ENCODE results near the gene EFCAB9.
"Not testable (repeated sequence)": the region's sequence is repeated elsewhere in the genome, so short reads cannot be mapped to it uniquely, and the experiment has no call there.

Gene EFCAB9

DNA sequence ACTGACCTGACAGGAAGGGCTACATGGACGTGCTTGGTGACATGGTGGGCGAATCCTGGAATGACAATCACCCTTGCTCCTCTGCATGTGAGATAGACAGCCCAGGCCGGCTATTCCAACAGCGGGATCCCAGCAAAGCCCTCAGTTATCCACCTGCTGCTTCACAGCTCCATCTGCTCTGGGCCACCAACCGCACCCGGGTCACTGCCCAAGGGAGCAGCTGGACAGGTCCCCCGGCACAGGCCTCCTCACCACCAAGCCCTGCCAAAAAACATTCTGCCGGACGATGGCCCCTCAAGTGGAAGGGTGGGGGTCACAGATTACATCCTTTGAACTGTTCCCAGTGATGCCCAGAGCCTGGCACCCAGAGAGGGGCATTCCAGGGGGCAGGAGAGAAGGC lies 45.6 kb upstream of the EFCAB9 start:
- DNase-seq (ENCODE audit: extremely low read depth, low read depth): no peak
- TF ChIP-seq, protein P1, sequence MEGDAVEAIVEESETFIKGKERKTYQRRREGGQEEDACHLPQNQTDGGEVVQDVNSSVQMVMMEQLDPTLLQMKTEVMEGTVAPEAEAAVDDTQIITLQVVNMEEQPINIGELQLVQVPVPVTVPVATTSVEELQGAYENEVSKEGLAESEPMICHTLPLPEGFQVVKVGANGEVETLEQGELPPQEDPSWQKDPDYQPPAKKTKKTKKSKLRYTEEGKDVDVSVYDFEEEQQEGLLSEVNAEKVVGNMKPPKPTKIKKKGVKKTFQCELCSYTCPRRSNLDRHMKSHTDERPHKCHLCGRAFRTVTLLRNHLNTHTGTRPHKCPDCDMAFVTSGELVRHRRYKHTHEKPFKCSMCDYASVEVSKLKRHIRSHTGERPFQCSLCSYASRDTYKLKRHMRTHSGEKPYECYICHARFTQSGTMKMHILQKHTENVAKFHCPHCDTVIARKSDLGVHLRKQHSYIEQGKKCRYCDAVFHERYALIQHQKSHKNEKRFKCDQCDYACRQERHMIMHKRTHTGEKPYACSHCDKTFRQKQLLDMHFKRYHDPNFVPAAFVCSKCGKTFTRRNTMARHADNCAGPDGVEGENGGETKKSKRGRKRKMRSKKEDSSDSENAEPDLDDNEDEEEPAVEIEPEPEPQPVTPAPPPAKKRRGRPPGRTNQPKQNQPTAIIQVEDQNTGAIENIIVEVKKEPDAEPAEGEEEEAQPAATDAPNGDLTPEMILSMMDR (IDR thresholded peaks at IDR 0.05; ENCODE audit: low read depth, low read length): no peak

DNA sequence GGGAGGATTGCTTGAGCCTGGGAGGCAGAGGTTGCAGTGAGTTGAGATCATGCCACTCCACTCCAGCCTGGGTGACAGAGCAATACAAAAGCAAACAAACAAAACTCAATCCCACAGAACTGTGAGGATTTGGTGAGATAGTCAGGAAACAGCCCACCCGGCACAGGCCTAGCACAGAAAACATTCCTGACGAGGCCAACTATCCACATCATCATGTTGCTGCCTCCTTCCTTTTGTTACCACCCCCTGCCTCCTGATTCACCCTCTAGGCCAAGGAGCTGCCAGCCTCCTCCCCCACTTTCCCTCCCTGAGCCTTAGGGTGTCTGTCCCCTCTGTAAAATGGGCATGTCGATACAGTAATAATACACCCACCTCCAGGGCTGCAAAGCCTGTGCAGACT lies 44.9 kb upstream of the EFCAB9 start:
- no peak for DNase-seq (ENCODE audit: extremely low read depth, low read depth)
- TF ChIP-seq, protein P1 (IDR thresholded peaks at IDR 0.05; ENCODE audit: low read depth, low read length): no peak

DNA sequence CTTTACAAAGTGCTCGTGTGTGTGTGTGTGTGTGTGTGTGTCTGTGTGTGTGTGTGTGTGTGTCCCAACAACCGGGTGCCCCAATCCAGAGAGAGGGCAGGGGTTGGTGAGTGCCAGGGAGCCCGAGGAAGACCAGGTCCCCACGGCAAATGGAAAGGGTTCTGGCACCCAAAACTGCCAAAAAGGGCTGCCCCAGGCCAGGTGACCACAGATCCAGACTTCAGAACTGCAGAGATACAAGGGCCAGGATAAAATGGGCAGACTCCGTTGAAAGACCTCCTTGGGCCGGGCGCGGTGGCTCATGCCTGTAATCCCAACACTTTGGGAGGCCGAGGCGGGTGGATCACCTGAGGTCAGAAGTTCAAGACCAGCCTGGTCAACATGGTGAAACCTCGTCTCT lies 44.5 kb upstream of the EFCAB9 start:
- DNase-seq (ENCODE audit: extremely low read depth, low read depth): not testable (repeated sequence)

DNA sequence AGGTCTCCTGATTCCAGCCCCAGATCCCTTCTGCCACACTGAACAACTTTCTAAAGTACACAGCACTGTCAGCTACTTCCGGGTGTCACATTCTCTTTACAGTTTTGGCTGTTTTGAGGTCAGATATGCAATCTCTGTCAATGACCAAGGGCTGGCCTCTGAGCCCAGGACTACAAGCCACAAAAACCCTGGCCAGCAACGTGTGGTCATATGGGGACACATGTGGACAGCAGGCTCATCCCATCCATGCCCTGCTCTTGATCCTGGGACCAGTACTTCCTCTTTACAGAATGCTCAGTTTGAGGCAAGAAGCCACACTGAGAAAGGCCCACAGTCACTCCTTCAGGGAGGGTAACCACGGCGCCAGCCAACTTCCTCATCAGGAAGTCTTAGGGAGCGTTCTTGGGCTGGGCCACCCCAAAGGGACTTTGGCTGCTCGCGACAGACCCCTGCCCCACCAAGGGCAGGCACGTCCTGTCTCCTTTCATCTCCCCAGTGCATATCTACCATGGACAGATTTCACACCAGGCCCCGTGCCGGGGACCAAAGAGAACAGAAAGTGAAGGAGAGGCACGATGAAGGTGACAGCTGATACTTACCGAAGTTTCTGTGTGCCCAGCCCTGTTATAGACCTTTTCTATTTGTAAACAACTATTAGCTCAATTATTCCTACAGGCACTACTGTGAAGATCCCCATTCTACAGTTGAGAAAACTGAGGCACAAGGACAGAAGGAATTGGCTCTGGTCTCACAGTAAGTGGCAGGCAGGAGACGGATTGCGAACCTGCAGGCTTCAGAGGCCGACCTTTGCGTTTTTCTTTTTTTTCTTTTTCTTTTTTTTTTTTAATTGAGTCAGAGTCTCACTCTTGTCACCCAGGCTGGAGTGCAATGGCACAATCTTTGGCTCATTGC lies 43.2 kb upstream of the EFCAB9 start:
- DNase-seq (ENCODE audit: extremely low read depth, low read depth): no peak

DNA sequence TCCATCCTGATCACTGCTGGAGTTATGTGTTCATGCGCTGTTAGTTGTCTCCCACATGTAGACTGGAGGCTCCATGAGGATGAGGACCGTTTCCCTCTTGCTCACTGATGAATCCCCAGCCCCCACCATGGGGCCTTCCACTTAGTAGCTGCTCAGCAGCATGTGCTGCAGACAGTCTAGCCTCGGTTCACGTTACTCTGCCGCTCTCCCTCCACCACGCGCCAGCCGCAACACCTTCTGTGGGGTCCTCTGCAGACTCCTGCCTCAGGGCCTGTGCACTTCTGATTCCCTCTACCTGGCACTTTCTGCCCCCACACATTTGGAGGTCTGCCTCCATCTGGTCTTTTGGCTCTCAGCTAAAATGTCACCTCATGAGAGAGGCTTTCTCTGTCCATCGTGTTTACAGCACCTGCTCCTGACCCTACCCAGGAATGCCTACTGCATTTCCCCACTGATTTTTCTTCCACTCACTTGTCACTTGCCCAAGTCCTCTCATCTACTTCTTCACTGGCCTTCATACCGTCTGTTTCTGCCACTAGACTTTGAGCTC lies 42.2 kb upstream of the EFCAB9 start:
- TF ChIP-seq, protein P1 (IDR thresholded peaks at IDR 0.05; ENCODE audit: low read depth, low read length): no peak
- DNase-seq (ENCODE audit: extremely low read depth, low read depth): no peak

More for the DNA sequence above, 43.2 kb upstream of the EFCAB9 start:
- TF ChIP-seq, protein P1 (IDR thresholded peaks at IDR 0.05; ENCODE audit: low read depth, low read length): no peak

DNA sequence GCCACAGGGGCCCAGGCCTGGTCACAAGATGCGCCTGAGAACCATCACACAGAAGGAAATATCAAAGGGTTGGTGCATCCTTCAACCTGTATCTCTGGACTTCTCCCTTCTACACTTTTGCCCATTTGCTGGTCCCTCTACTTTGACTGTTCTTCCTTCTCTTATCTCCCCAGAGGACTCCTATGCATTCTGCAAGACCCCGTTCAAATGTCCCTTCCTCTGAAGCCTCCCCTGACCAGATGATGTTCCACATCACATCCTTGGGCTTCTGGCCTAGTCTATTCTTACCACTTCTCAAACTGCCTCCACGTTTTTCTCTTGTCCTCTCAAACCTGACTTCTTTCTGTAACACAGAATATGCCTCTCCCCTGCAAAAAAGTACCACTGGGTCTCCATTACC lies 40.3 kb upstream of the EFCAB9 start:
- DNase-seq (ENCODE audit: extremely low read depth, low read depth): no peak
- TF ChIP-seq, protein P1 (IDR thresholded peaks at IDR 0.05; ENCODE audit: low read depth, low read length): no peak

DNA sequence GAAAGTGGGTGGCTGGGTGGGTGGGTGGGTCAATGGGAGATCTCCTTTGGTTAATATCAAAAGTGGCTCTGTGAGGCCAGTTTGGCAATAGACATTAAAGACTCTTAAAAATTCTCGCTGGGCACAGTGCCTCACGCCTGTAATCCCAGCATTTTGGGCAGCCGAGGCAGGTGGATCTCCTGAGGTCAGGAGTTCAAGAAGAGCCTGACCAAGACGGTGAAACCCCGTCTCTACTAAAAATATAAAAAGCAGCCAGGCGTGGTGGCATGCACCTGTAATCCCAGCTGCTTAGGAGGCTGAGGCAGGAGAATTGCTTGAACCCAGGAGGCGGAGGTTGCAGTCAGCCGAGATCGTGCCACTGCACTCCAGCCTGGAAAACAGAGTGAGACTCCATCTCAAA lies 38.9 kb upstream of the EFCAB9 start:
- DNase-seq (ENCODE audit: extremely low read depth, low read depth): not testable (repeated sequence)

DNA sequence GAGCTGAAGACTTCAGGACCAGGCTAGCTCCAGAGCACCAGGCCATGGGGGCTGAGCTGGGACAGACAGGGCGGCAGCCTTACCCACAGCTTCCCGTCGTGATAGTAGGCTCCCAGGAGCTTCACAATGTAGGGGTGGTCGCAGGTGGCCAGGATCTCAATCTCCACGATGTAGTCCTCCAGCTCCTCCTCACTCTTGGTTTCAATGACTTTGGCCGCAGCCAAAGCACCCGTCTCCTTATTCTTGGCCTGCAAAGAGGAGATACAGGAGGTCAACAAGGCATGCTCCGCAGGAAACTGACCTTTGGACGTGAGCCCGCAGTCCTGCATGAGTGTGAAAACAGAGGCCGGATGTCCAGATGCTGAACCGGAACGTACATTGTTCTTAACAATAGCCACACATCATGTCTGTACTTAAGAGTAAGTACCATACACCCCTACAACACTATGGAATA lies 37.4 kb upstream of the EFCAB9 start:
- TF ChIP-seq, protein P1 (IDR thresholded peaks at IDR 0.05; ENCODE audit: low read depth, low read length): no peak

More for the DNA sequence above, 37.4 kb upstream of the EFCAB9 start:
- no peak for DNase-seq (ENCODE audit: extremely low read depth, low read depth)
